ENCODE results near the gene ALDOB. TPM values are rescaled to one million over a fixed set of nuclear protein-coding genes. Genes with fewer than 3 reads are reported as not detected.

Gene ALDOB
- total RNA-seq, 1 experiment from 2014 or later, result not detected

DNA sequence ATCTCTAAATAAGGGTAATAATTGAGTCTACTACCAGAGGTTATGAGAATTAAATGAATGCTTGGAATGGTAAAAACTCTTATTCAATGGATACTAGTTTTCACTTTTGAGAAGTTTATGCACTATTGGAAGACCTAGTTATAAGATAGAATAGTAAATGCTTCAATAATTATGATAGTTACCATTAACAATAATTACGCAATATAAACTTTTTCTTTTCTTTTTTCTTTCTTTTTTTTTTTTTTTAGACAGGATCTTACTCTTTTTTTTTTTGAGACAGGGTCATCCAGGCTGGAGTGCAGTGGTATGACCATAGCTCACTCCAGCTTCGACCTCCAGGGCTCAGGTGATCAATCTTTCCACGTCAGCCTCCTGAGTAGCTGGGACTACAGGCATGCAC, 6.7 kb downstream of the ALDOB start:
- no peak for DNase-seq (ENCODE audit: extremely low read depth, low read depth)

DNA sequence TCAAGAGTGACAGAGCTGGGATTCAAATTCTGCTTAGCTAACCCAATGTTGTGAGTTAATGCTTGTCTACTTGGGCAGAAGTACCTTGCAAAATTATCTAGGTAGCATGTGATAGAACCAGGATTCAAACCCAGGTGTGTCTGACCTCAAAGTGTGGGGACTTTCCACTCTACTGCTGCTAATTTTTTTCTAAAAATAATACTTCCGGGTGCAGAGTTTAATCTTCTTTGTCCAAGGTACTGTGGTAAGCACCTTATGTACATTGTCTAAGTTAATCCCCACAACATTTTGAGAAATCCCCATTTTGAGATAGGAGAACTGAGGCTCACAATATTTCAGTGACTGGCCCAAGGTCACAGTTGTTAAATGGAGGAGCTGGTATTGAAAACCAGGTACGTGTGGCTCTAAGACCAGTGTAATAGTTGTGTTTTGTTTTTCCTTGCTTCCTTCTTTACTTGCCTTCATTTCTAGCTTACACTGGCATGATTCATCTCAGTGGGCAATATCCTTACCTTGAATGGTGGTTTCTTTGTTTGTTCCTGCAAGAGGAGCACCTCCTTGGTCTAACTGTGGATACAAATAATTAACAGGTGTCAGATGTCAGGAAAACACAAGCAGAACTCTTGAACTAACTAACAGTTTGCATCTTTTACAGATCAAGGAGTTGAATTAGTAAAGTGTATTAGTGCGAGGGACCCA, 7.5 kb downstream of the ALDOB start:
- DNase-seq (ENCODE audit: extremely low read depth, low read depth), result no peak

DNA sequence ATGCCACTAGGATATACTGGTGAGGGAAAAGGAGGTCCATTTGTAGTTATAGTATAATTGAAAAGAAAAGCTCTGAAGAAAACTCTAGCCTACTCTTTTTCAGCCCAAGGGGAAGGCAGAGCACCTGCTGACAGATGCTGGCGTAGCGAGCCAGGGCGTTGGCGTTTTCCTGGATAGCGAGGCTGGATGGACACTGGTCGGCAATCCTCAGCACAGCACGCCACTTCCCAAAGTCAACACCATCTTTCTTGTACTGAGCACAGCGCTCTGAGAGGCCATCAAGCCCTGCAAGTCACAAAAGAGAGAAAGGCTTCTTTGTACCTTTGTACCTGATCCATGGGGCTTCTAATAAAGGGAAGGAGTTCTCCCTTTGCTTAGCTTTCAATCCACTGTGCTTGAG, 8.2 kb downstream of the ALDOB start:
- DNase-seq (ENCODE audit: extremely low read depth, low read depth), result no peak

DNA sequence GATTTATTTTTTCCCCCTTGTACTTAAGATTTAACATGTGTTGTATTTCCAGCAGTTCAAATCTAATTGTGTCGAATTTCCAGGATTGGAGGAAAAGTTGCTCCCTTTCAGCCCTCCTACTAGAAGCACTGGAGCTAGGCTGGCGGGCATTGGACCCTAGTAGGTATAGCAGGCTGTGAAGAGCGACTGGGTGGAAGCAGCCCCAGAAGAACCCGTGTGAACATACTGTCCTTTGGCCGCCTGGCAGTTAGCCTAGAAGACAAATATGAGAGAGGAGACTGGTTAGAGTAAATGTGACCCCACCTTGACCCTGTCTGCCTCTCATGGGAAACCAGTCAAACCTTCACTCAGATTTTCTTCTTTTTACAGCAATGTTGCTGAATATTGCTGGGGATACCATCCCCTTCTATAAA, 13.9 kb downstream of the ALDOB start:
- DNase-seq (ENCODE audit: extremely low read depth, low read depth), result no peak

DNA sequence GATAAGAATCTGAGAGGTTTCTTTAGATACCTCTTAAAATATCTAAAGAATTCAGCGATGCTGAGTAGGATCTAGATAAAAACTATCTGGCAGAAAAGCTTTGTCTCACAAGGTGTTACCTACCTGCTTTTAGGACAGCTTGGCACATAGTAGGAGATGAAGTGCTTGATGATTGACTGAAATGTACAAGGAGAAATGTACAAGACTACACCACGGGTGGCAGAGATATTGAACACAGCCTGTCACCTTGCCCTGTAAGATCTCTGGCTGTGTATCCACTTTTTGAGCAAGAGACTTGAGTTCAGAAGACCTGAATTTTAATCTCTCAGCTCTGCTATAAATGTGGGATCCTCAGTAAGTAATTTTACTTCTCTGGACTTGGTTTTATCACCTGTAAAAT, 15.7 kb downstream of the ALDOB start:
- DNase-seq (ENCODE audit: extremely low read depth, low read depth), result no peak

DNA sequence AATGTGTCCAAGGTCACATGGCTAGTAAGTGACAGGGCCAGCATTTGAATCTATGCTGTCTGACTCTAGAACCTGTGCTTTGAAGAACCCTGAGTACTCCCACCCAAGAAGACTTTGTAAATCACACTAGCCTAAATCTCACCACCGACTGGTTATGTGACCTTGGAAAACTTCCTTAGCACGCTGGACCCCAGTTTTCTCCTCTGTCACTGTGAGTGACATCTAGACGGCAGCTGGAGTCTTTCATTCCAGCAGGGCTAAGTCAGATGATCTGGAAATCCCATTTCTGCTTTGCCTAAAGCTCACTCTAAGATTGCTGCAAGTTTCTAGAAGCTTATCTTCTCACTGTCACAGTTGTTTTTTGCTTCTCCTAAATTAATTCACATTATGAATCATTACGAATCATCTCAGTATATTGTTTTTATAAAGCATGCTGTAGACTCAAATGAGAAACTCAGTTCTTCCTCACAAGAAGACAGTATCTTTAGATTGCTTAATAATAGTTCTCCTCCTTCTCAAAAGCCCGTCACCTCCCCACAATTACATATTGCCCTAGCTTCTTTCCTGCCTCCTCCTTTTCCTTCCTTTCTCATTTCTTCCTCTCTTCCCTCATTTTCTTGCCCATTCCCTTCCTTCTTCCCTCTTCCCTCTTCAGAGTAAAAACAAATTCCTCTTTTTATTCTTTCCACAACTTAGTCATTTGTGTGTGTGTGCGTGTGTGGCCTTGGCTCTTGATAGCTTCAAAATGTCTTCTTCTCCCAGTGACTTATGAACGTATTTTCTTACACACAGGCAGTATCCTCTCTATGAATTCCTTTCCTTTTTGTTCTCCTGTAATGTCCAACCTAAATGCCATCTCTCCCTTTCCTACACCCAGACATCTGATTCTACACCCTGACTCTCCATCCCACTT, 16.8 kb downstream of the ALDOB start:
- DNase-seq (ENCODE audit: extremely low read depth, low read depth), result no peak

DNA sequence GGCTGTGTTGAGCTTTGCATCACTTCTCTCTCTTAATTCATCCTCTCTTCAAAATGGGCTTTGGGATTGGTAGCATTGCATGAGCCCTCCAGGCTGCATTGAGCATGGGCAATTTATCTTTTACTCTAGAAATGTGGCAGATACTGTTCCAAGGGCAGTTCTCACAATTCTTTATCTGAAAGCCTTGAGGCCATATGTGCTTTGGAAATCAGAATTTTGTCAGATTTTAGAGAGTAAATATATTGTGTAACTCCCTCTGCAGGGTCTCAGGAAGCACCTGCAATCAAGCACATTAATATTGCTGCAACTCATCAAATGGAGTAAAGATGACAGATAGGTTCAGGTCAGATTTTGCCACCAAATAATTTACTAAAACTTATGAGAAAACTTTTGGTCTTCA, 17.6 kb downstream of the ALDOB start:
- DNase-seq (ENCODE audit: extremely low read depth, low read depth), result no peak

DNA sequence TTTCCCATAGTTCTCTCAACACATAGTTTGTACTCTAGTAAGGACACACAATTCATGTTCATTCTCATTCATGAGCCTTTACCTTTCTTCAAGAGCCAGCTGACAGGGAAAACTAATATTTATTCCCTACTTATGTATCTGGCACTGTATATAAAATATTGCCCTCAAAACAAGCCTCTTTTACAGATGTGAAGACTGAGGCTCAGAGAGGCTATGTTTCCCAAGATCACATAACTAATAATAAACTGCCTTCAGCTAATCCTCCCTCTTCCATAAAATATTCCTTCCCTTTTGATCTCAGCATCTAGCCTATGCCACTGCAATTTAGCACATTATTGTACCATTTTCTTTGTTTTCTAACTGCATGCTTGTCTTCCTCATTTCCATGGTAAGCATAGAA, 18.2 kb downstream of the ALDOB start:
- no peak for DNase-seq (ENCODE audit: extremely low read depth, low read depth)

DNA sequence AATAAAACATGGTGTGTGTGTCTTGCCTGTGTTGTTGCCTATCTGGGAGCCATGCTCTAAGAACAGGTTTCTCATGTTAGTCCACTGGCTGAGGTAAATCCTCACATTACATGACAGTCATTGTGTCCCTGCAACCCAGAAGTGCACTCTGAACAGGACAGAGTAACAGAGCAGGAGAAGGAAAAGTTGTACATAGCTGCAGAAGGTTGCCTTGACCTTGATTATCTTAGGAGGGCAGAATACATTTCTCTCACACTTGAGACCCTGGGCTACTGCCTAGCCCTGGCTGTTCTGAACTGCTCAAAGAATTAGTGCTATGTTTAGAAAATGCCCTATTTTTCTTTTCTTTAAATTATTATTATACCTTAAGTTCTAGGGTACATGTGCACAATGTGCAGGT, 20.0 kb downstream of the ALDOB start:
- DNase-seq (ENCODE audit: extremely low read depth, low read depth), result no peak

DNA sequence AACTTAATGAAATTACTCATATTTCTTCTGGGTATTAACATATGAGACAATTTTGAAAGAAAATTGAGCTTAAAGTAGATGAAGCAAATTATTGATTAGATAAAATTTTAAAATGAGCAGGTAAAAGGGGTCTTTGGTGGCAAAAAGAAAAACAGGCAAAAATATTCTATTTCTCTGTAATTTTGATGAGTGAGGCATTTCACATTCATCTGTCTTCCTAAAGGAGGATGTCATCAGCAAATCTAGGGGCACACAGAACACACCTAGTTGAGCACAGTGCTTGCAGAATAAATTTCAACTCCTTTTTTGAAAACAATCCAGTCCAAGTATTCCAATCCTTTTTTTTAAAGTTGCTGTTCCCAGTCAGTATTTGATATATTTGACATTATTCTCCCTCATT, 20.7 kb downstream of the ALDOB start:
- DNase-seq (ENCODE audit: extremely low read depth, low read depth), result no peak

DNA sequence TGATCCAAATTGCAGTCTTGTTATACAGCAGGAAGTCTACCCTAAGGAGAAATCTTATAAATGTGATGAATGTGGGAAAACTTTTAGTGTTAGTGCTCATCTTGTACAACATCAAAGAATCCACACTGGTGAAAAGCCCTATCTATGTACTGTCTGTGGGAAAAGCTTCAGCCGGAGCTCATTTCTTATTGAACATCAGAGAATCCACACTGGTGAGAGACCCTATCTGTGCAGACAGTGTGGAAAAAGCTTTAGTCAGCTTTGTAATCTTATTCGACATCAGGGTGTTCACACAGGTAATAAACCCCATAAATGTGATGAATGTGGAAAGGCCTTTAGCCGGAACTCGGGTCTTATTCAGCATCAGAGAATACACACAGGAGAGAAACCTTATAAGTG, 26.5 kb downstream of the ALDOB start:
- DNase-seq (ENCODE audit: extremely low read depth, low read depth), result no peak

DNA sequence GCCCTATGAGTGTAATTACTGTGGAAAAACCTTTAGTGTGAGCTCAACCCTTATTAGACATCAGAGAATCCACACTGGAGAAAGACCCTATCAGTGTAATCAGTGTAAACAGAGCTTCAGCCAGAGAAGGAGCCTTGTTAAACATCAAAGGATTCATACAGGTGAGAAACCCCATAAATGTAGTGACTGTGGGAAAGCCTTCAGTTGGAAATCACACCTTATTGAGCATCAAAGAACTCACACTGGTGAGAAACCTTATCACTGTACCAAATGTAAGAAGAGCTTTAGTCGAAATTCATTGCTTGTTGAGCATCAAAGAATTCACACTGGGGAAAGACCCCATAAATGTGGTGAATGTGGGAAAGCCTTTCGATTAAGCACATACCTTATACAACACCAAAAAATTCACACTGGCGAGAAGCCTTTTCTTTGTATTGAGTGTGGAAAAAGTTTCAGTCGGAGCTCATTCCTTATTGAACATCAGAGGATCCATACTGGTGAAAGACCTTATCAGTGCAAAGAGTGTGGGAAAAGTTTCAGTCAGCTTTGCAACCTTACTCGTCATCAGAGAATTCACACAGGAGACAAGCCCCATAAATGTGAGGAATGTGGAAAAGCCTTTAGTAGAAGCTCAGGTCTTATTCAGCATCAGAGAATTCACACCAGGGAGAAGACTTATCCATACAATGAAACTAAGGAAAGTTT, 27.0 kb downstream of the ALDOB start:
- DNase-seq (ENCODE audit: extremely low read depth, low read depth), result no peak

DNA sequence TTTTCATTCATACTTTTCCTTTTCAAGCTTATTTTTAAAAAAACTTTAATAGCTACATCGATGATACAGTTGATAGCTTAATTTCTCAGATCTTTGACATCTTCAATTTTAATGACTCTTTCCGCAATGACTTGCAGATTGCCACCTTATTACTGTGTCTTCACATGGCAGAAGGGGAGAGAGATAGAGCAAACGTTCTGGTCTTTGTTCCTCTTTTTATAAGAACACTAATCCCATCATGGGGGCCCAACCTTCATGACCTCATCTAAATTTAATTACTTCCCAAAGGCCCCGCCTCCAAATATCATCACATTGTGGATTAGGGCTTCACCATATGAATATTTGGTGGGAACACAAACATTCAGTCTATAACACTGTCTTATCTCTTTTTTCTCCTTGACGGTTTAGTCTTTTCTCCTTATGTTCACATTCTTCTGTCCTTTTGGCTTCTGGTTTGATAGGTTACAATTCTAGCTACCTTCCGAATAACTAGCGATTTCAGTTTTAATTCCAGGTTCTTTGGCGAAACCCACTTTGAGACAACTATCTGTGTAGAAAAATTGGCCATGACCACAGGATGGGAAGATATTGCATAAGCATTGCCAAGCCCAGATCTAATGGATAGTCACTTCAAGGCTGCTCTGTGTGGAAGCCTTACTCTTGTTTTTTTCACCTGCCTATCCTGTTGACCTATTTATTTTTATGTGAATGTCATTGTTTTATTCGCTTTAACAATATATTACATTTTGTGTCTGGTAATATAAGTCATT, 31.9 kb downstream of the ALDOB start:
- no peak for DNase-seq (ENCODE audit: extremely low read depth, low read depth)

DNA sequence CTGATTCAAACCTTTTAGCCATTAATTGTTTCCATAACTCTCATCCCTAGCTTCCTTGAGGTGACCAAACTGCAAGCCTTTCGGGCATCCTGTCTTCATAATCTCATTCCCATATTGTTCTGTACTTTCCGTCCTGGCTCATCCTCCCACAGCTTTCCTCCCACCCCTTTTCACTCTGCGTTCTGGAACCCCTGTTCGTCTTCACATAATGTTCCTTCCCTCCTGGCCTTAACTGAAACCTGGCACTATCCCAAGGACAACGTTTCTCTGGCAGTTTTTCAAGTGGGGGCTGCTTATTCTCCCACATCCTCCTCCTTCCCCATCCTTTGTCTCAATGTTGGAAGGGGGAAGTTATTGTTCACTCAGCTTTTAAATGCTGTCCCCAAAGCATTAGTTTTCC, 35.5 kb downstream of the ALDOB start:
- DNase-seq (ENCODE audit: extremely low read depth, low read depth), result no peak

DNA sequence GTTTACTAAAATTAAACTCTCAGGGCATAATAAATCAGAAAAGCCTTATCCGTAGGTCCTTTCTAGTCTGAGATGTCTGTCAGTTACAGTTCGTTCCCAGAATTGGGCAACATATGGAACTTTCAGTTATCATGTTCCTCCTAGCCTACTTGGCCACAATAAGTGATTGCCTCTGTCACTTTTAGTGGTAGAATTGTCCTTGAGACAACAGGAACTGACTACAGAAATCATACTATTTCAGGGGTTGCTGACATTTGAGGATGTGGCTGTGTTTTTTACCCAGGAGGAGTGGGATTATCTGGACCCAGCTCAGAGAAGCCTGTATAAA, 36.0 kb downstream of the ALDOB start:
- DNase-seq (ENCODE audit: extremely low read depth, low read depth), result no peak

DNA sequence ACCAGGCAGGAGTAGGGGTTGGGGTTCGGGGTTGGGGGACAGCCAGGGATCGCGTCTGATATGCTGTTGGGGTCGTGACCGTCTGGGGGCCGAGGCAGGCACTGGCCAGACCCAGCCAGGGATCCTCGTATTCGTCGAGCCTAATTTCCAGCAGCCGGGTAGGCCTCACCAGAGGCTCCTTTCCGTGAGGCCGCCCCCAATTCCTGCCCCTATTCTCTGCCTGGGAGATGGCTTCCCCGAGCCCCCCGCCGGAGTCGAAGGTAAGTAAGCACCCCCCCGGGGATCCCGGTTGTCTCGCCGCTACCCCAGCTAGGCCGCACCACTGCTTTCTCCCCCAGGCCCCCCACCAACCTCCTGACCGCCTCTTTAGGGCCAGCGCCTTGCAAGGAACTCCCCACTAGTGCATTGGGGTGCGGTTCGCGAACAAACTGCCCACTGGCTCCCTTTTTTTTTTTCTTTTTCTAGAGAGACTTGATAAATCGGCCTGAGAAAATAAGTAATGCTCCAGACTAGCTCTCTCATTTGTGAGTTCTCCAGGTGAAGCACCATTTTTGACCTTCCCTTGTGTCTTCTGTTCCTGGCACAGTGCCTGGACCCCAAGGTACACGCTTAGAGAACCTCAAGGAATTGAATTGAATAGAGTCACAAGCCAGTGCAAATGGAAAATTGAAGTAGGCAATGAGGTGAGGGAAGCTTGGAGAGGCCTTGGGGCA, 36.5 kb downstream of the ALDOB start:
- no peak for DNase-seq (ENCODE audit: extremely low read depth, low read depth)

DNA sequence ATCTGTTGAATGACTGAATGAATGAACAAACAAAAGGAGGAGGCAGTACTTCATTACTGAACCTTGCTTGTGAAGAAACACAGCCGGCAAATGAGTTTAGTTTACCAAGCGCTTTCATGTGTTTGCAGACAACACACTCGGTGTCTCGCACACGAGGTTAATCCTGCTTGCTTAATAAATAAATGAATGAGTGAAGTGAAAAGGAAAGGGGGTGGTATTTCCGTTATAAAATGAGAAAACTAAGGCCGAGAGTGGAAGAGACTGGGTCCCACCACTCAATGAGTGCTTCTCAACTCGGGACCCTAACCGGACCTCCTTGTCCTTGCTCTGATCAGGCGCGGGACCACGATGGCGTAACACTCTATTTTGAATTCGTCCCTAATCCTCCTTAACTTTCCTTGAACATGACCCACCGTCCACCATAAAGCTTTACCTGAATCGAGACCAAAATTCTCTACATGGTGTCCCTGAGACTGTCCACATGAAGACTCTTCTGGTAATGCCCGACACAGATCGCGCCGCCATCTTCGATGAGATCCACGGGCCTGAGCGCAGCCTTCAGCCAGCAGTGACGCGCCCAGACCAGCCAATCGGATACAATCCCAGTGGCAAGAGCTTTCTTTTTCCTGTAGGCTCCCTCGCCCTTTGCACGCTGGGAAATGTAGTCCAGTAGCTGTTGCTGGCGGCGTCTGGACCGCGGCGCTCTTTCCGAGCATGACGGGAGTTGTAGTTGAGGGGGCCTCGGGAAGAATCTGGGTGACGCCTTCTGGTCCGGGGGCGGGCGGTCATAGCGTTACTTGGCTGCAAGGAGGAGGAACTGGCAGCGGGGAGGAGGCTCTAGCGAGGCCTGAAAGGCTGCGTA, 37.3 kb downstream of the ALDOB start, which contains the start of the genes MRPL50 and ZNF189:
Gene MRPL50, minus strand, starts transcription at position 551 of the 862 bp plus-strand sequence. Its CDS starts 26 bp downstream, at position 525.
Gene ZNF189, plus strand, starts transcription at position 784 of the 862 bp plus-strand sequence. CDS start 306 bp downstream, outside the sequence.
- peak; percentile 99 for DNase-seq (ENCODE audit: extremely low read depth, low read depth)

DNA sequence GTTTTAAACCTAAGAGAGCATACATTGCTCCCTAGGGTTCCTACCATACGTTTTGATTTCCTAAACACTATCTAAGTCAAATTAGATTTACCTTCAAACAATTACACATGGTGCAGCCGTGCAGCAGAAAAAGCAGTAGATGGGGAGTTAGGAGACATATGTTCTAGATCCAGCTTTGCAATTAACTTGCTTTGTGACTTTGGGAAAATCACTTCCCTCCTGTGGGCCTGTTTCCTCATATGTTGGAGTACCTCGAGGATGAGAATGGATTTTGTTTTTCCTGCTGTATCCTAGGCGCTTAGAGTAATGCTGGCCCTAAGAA, 37.9 kb downstream of the ALDOB start:
- peak; percentile 6 for DNase-seq (ENCODE audit: extremely low read depth, low read depth)

DNA sequence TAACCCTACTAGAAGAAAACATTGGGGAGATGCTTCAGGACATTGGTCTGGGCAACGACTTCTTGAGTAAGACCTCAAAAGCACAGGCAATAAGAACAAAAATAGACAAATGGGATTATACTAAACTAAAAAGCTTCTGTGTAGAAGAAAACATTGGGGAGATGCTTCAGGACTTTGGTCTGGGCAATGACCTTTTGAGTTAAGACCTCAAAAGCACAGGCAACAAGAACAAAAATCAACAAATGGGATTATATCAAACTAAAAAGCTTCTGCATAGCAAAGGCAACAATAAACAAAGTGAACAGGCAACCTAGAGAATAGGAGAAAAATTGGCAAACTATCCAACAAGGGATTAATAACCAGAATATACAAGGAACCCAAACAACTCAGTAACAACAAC, 40.9 kb downstream of the ALDOB start:
- no peak for DNase-seq (ENCODE audit: extremely low read depth, low read depth)
